ENCODE results near the gene L2HGDH.
"Not testable (repeated sequence)": the region's sequence is repeated elsewhere in the genome, so short reads cannot be mapped to it uniquely, and the experiment has no call there.

DNA sequence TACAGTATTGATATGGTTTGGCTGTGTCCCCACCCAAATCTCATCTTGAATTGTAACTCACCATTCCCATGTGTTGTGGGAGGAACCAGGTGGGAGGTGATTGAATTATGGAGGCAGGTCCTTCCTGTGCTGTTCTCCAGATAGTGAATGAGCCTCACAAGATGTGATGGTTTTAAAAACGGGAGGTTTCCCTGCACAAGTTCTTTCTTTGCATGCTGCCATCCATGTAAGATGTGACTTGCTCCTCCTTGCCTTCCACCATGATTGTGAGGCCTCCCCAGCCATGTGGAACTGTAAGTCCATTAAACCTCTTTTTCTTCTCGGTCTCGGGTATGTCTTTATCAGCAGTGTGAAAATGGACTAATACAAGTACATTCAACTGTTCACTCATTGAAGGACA, 2.1 kb upstream of the L2HGDH start:
- TF ChIP-seq, protein P1, sequence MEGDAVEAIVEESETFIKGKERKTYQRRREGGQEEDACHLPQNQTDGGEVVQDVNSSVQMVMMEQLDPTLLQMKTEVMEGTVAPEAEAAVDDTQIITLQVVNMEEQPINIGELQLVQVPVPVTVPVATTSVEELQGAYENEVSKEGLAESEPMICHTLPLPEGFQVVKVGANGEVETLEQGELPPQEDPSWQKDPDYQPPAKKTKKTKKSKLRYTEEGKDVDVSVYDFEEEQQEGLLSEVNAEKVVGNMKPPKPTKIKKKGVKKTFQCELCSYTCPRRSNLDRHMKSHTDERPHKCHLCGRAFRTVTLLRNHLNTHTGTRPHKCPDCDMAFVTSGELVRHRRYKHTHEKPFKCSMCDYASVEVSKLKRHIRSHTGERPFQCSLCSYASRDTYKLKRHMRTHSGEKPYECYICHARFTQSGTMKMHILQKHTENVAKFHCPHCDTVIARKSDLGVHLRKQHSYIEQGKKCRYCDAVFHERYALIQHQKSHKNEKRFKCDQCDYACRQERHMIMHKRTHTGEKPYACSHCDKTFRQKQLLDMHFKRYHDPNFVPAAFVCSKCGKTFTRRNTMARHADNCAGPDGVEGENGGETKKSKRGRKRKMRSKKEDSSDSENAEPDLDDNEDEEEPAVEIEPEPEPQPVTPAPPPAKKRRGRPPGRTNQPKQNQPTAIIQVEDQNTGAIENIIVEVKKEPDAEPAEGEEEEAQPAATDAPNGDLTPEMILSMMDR (IDR thresholded peaks at IDR 0.05; ENCODE audit: low read depth, low read length, poor library complexity, severe bottlenecking): not testable (repeated sequence)
- not testable (repeated sequence) for TF ChIP-seq EZH2phosphoT487 (IDR thresholded peaks at IDR 0.05; ENCODE audit: borderline replicate concordance, low read length)

All from DOHH2 (cell line).